Measurements from ENCODE around the gene VASH2.

GRCh38 chr1:212918824-212919223, 31.5 kb upstream of the VASH2 start:
- TF ChIP-seq, protein P1, sequence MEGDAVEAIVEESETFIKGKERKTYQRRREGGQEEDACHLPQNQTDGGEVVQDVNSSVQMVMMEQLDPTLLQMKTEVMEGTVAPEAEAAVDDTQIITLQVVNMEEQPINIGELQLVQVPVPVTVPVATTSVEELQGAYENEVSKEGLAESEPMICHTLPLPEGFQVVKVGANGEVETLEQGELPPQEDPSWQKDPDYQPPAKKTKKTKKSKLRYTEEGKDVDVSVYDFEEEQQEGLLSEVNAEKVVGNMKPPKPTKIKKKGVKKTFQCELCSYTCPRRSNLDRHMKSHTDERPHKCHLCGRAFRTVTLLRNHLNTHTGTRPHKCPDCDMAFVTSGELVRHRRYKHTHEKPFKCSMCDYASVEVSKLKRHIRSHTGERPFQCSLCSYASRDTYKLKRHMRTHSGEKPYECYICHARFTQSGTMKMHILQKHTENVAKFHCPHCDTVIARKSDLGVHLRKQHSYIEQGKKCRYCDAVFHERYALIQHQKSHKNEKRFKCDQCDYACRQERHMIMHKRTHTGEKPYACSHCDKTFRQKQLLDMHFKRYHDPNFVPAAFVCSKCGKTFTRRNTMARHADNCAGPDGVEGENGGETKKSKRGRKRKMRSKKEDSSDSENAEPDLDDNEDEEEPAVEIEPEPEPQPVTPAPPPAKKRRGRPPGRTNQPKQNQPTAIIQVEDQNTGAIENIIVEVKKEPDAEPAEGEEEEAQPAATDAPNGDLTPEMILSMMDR (IDR thresholded peaks at IDR 0.05): no peak
- TF ChIP-seq POLR2A (IDR thresholded peaks at IDR 0.05) (no peak), EP300 (IDR thresholded peaks at IDR 0.05) (no peak)
